H1 (cell line): ENCODE data around the gene ZNF423. TPM values are rescaled to one million over a fixed set of nuclear protein-coding genes. Genes with fewer than 3 reads are reported as not detected.

Experiments used
- CTCF ChIA-PET: fragments of 300-600 bp; sonication (Branson Sonifier 250); formaldehyde crosslinking; loops from one replicate; lab custom pipeline; 2021; ENCODE audit not compliant: partially characterized antibody; lab: Charles Lee
- POLR2A ChIA-PET: fragments of 300-600 bp; sonication (Branson Sonifier 250); formaldehyde crosslinking; loops from one replicate; lab custom pipeline; 2021; ENCODE audit warnings: inconsistent platforms; ENCODE audit not compliant: partially characterized antibody; lab: Charles Lee
- DNase-seq, 2 experiments: peaks; one replicate each; pipeline versions ENCODE4 v3.0.0 to v3.0.0-alpha.2; 2010 to 2022; ENCODE audit warnings: low spot score in 2 of 2, low read depth in 1 of 2, mixed read lengths in 1 of 2
- FAIRE-seq: peaks from 2 replicates; lab custom pipeline; 2011; peaks lifted over from hg19 to GRCh38; lab: Jason Lieb, UNC
- H2AFZ ChIP-seq: 2 replicates; pipeline ENCODE4 v1.8.1; 2012; ENCODE audit warnings: low read length, inconsistent platforms
- H2AK5ac ChIP-seq: 2 replicates; pipeline ENCODE4 v1.6.1; 2013; ENCODE audit warnings: low read depth, low read length
- H2BK120ac ChIP-seq: replicated peaks from 2 replicates; pipeline ENCODE3; 2013; ENCODE audit warnings: low read depth, low read length, inconsistent platforms
- H2BK12ac ChIP-seq: 2 replicates; pipeline ENCODE4 v1.6.1; 2013; ENCODE audit warnings: low read depth, low read length
- H2BK15ac ChIP-seq: 2 replicates; pipeline ENCODE4 v1.6.1; 2013; ENCODE audit warnings: low read length
- H2BK20ac ChIP-seq: 2 replicates; pipeline ENCODE4 v1.6.1; 2013; ENCODE audit warnings: low read length
- H2BK5ac ChIP-seq: 2 replicates; pipeline ENCODE4 v1.6.1; 2013; ENCODE audit warnings: low read depth, low read length
- H3K14ac ChIP-seq: 2 replicates; pipeline ENCODE4 v1.6.1; 2013; ENCODE audit warnings: inconsistent platforms; ENCODE audit not compliant: insufficient read length
- H3K18ac ChIP-seq: 2 replicates; pipeline ENCODE4 v1.6.1; 2013; ENCODE audit warnings: low read length; ENCODE audit errors: extremely low read depth
- H3K23ac ChIP-seq: 2 replicates; pipeline ENCODE4 v1.6.1; 2013; ENCODE audit warnings: inconsistent platforms; ENCODE audit not compliant: insufficient read length
- H3K23me2 ChIP-seq: 2 replicates; pipeline ENCODE4 v1.6.1; 2013; ENCODE audit warnings: low read depth, low read length
- H3K27ac ChIP-seq: 2 replicates; pipeline ENCODE4 v1.6.1; 2011; ENCODE audit warnings: low read depth, low read length, inconsistent platforms
- H3K27me3 ChIP-seq, 4 experiments: replicated peaks in 1 of 4; 1 replicate in 1 of 4; 2 replicates in 3 of 4; pipeline versions ENCODE4 v1.6.1 to v1.8.1; 2011 to 2013; ENCODE audit warnings: low read length in 3 of 4, mild to moderate bottlenecking in 3 of 4, inconsistent platforms in 2 of 4, mixed read lengths in 2 of 4, moderate library complexity in 1 of 4; ENCODE audit not compliant: control insufficient read depth in 3 of 4, insufficient read depth in 3 of 4; ENCODE audit errors: extremely low read depth in 1 of 4
- H3K36me3 ChIP-seq, 4 experiments: 2 replicates each; pipeline versions ENCODE4 v1.6.1 to v1.8.1; 2011 to 2013; ENCODE audit warnings: mild to moderate bottlenecking in 4 of 4, low read length in 3 of 4, moderate library complexity in 2 of 4, control low read depth in 1 of 4, inconsistent platforms in 1 of 4; ENCODE audit not compliant: insufficient read depth in 4 of 4, control insufficient read depth in 2 of 4
- H3K4ac ChIP-seq: replicated peaks from 2 replicates; pipeline ENCODE3; 2013; ENCODE audit warnings: low read length, low read depth, mixed read lengths, inconsistent platforms; ENCODE audit not compliant: insufficient read length
- H3K4me1 ChIP-seq, 4 experiments: replicated peaks in 1 of 4; 1 replicate in 1 of 4; 2 replicates in 3 of 4; pipeline versions ENCODE4 v1.6.1 to v1.8.1; 2011 to 2013; ENCODE audit warnings: low read length in 3 of 4, inconsistent platforms in 2 of 4, mixed read lengths in 1 of 4; ENCODE audit not compliant: insufficient read depth in 4 of 4, control insufficient read depth in 3 of 4
- H3K4me2 ChIP-seq, 2 experiments: 2 replicates each; pipeline versions ENCODE4 v1.6.1 to v1.8.1; 2011 to 2013; ENCODE audit warnings: low read depth in 2 of 2, low read length in 2 of 2, control low read depth in 1 of 2, inconsistent platforms in 1 of 2, mild to moderate bottlenecking in 1 of 2; ENCODE audit not compliant: insufficient read depth in 1 of 2
- H3K4me3 ChIP-seq, 4 experiments: fragments of 200-600, 300-600 bp in 1 of 4; sonication (generic), shearing (Covaris generic), sonication (Bioruptor Twin) in 1 of 4; 2 replicates each; pipeline versions ENCODE4 v1.5.1 to v1.8.1; 2011 to 2016; ENCODE audit warnings: low read length in 4 of 4, low read depth in 3 of 4, control low read depth in 2 of 4, inconsistent platforms in 2 of 4, mild to moderate bottlenecking in 2 of 4, mixed read lengths in 1 of 4, moderate library complexity in 1 of 4; ENCODE audit not compliant: insufficient read depth in 2 of 4; ENCODE audit errors: extremely low read depth in 1 of 4
- H3K56ac ChIP-seq: replicated peaks from 2 replicates; pipeline ENCODE3; 2013; ENCODE audit warnings: low read depth, mild to moderate bottlenecking, mixed read lengths, low read length, inconsistent platforms; ENCODE audit not compliant: insufficient read length
- H3K79me1 ChIP-seq: 2 replicates; pipeline ENCODE4 v1.6.1; 2013; ENCODE audit warnings: low read depth, low read length, control low read depth
- H3K79me2 ChIP-seq, 2 experiments: 2 replicates each; pipeline versions ENCODE4 v1.6.1 to v1.8.1; 2012 to 2013; ENCODE audit warnings: low read length in 2 of 2, mild to moderate bottlenecking in 2 of 2, inconsistent platforms in 1 of 2; ENCODE audit not compliant: insufficient read depth in 2 of 2, control insufficient read depth in 1 of 2
- H3K9ac ChIP-seq, 4 experiments: replicated peaks in 1 of 4; 1 replicate in 1 of 4; 2 replicates in 3 of 4; pipeline versions ENCODE4 v1.6.1 to v1.8.1; 2011 to 2013; ENCODE audit warnings: low read depth in 3 of 4, low read length in 3 of 4, control low read depth in 2 of 4, mild to moderate bottlenecking in 2 of 4, moderate library complexity in 2 of 4, inconsistent platforms in 1 of 4; ENCODE audit errors: extremely low read depth in 1 of 4
- H3K9me3 ChIP-seq, 2 experiments: 2 replicates each; pipeline versions ENCODE4 v1.6.1 to v1.8.1; 2012 to 2013; ENCODE audit warnings: mild to moderate bottlenecking in 2 of 2, moderate library complexity in 2 of 2, control low read depth in 1 of 2, inconsistent platforms in 1 of 2, low read depth in 1 of 2, low read length in 1 of 2, mixed read lengths in 1 of 2; ENCODE audit not compliant: insufficient read depth in 2 of 2
- H4K20me1 ChIP-seq, 2 experiments: replicated peaks in 1 of 2; 2 replicates each; pipeline versions ENCODE3 to v1.8.1; 2011 to 2013; ENCODE audit warnings: inconsistent platforms in 2 of 2, low read length in 2 of 2, mild to moderate bottlenecking in 1 of 2; ENCODE audit not compliant: insufficient read depth in 2 of 2, control insufficient read depth in 1 of 2
- H4K5ac ChIP-seq: 2 replicates; pipeline ENCODE4 v1.6.1; 2013; ENCODE audit warnings: low read length, low read depth, mixed read lengths, inconsistent platforms; ENCODE audit not compliant: insufficient read length
- H4K8ac ChIP-seq: 2 replicates; pipeline ENCODE4 v1.8.0; 2013; ENCODE audit warnings: mild to moderate bottlenecking, moderate library complexity, low read length, inconsistent platforms; ENCODE audit not compliant: insufficient read depth; ENCODE audit errors: extremely low read depth
- H4K91ac ChIP-seq: replicated peaks from 2 replicates; pipeline ENCODE3; 2013; ENCODE audit warnings: low read length, mixed read lengths, inconsistent platforms; ENCODE audit not compliant: insufficient read length
- ATF2 ChIP-seq: IDR thresholded peaks from 2 replicates; pipeline ENCODE4 v1.6.1; 2012; ENCODE audit warnings: low read length, inconsistent platforms
- CHD1 ChIP-seq: IDR thresholded peaks from 2 replicates; pipeline ENCODE4 v1.6.1; 2012; ENCODE audit warnings: low read depth, low read length, improper control_type of control experiment
- EGR1 ChIP-seq: IDR thresholded peaks from 2 replicates; pipeline ENCODE4 v1.6.1; 2011; ENCODE audit warnings: low read depth, low read length, borderline replicate concordance
- RFX5 ChIP-seq: IDR thresholded peaks from 2 replicates; pipeline ENCODE4 v1.6.1; 2011; ENCODE audit warnings: low read depth, low read length, improper control_type of control experiment, borderline replicate concordance
- SAP30 ChIP-seq: fragments of 300-600 bp; sonication (generic); IDR thresholded peaks from 2 replicates; pipeline ENCODE4 v1.7.1; 2012; ENCODE audit warnings: low read length, moderate library complexity, mild to moderate bottlenecking, inconsistent platforms; ENCODE audit not compliant: insufficient read depth, insufficient replicate concordance
- SIN3A ChIP-seq, 2 experiments: IDR thresholded peaks in 1 of 2; conservative IDR thresholded peaks in 1 of 2; 2 replicates each; pipeline ENCODE4 v1.6.1; 2011 to 2012; ENCODE audit warnings: low read length in 2 of 2, improper control_type of control experiment in 1 of 2, low read depth in 1 of 2, mild to moderate bottlenecking in 1 of 2
- TAF1 ChIP-seq: IDR thresholded peaks from 2 replicates; pipeline ENCODE4 v1.6.1; 2011; ENCODE audit warnings: mild to moderate bottlenecking, low read depth, low read length
- TCF12 ChIP-seq: IDR thresholded peaks from 2 replicates; pipeline ENCODE4 v1.6.1; 2011; ENCODE audit warnings: low read depth, mild to moderate bottlenecking, low read length
- WGBS, 2 experiments: shearing (Covaris generic) in 1 of 2; methylation state at CpG; one replicate each; pipeline versions ENCODE4 v1.1.6 to v1.1.7; 2013 to 2015; ENCODE audit warnings: low lambda C conversion rate in 2 of 2, mixed read lengths in 2 of 2, inconsistent platforms in 1 of 2, low coverage in 1 of 2, missing lambda C conversion rate in 1 of 2; ENCODE audit not compliant: insufficient replicate concordance in 2 of 2, insufficient coverage in 1 of 2, insufficient read length in 1 of 2; ENCODE audit errors: extremely low coverage in 1 of 2, missing lambda C conversion rate in 1 of 2; 5-methylcytosine and 5-hydroxymethylcytosine counted together
- polyA plus RNA-seq, 7 experiments: library from polyadenylated mRNA; depleted of rRNA in 3 of 7; stranded (reverse) in 5 of 7; unstranded in 2 of 7; fragments of >200 nt in 5 of 7; fragments of 200-250 nt in 2 of 7; gene quantifications; 1 replicate in 5 of 7; 2 replicates in 1 of 7; 4 replicates in 1 of 7; pipeline versions ENCODE4 v1.2.1 to v1.2.3, GENCODE V29; 2011 to 2013; ENCODE audit warnings: missing spikeins in 2 of 7, mixed read lengths in 2 of 7
- total RNA-seq: library from RNA; stranded (reverse); fragmentation: NEBNext Ultra II Directional; extraction: Animal tissue kit (Norgen Biotek cat#: 25700); gene quantifications from 2 replicates; pipeline ENCODE4 v1.2.1, GENCODE V29; 2021

Gene ZNF423
- total and polyA plus RNA-seq, 2 of the 8 experiments (the other 6 are each of a cell fraction or from before 2014, with no cell fraction given) = 38.2 to 52.3 TPM

- no peak overlapping the region for H4K5ac ChIP-seq
- H4K8ac ChIP-seq = no peak overlapping the region
- H3K18ac ChIP-seq = no peak overlapping the region
- peaks cover 9 to 10% of the 10 kb centered on the region in 2 experiments for H4K20me1 ChIP-seq
- H4K91ac ChIP-seq = no peak overlapping the region
- no peak overlapping the region for H2BK20ac ChIP-seq
- H3K56ac ChIP-seq = no peak overlapping the region
- WGBS, 2 experiments = 91% methylated on average over 4 of the region's 4 CpGs; no CpG with 5 or more reads in 1 of the 2 experiments
- peaks cover 0 to 33% of the 10 kb centered on the region in 2 experiments; a peak in 2 of 4 replicates for H3K79me2 ChIP-seq
- H3K9ac ChIP-seq = no peak overlapping the region
- no peak for FAIRE-seq
- H3K4ac ChIP-seq = no peak overlapping the region
- no peak overlapping the region for H2AK5ac ChIP-seq
- H2BK12ac ChIP-seq = no peak overlapping the region
- no peak for DNase-seq
- no peaks in the 10 kb centered on the region for H3K23me2 ChIP-seq
- no peaks in the 10 kb centered on the region for H3K27me3 ChIP-seq
- POLR2A ChIA-PET = interaction anchor here (0.5 kb wide), 1 partner anchor 49 kb away, joined by 3 read pairs; no protein-coding TSS in a partner anchor
- H3K36me3 ChIP-seq = no peaks in the 10 kb centered on the region
- H3K4me1 ChIP-seq = peaks cover 0 to 9% (median 3%) of the 10 kb centered on the region in 4 experiments; a peak in 6 of 7 replicates
- H3K79me1 ChIP-seq = peaks cover 18% of the 10 kb centered on the region
- H3K27ac ChIP-seq = no peak overlapping the region
- H2AFZ ChIP-seq = no peak overlapping the region
- H3K9me3 ChIP-seq = no peaks in the 10 kb centered on the region
- H2BK5ac ChIP-seq = 0 out of 2 replicates have a peak overlapping the region, but pooled peaks have one; percentile 30
- no peak overlapping the region for H3K4me3 ChIP-seq
- H3K23ac ChIP-seq = no peak overlapping the region
- 0 out of 2 replicates have a peak overlapping the region, but pooled peaks have one; percentile 67 for H2BK15ac ChIP-seq
- CTCF ChIA-PET = interaction anchor here (0.7 to 2.5 kb wide), 3 partner anchors 11 to 136 kb away, joined by 3 to 12 read pairs (median 3); no protein-coding TSS in a partner anchor
- H3K4me2 ChIP-seq = no peak overlapping the region
- no peak overlapping the region for H3K14ac ChIP-seq
- H2BK120ac ChIP-seq = no peak overlapping the region
- TF ChIP-seq ATF2 = no peak
- no peak for TF ChIP-seq SIN3A (conservative IDR thresholded peaks at IDR 0.05 in 1 of 2, IDR thresholded peaks at IDR 0.05 in 1 of 2; ENCODE audit: low read depth in 1 of 2, low read length in 2 of 2)
- TF ChIP-seq EGR1 = no peak
- no peak for TF ChIP-seq TCF12
- no peak for TF ChIP-seq CHD1
- no peak for TF ChIP-seq SAP30
- TF ChIP-seq RFX5 = no peak
- no peak for TF ChIP-seq TAF1
Observed at GRCh38 chr16:49789616-49790015, 66.3 kb downstream of the ZNF423 start.
